Esophagus muscularis mucosa (tissue), 4 donors: ENCODE results near the gene OGFRL1.

ENCODE experiments used
- EP300 ChIP-seq: sonication (generic); formaldehyde crosslinking; IDR thresholded peaks from one replicate; pipeline ENCODE4 v1.6.1; 2017; ENCODE audit warnings: antibody characterized with exemption
- POLR2A ChIP-seq: fragments of 450-650 bp; IDR thresholded peaks from one replicate; pipeline ENCODE4 v1.6.1; 2017; ENCODE audit warnings: antibody characterized with exemption, moderate library complexity, mild to moderate bottlenecking, low read depth
- POLR2AphosphoS5 ChIP-seq, 2 donors: sonication (generic); formaldehyde crosslinking; IDR thresholded peaks; one replicate each; pipeline ENCODE4 v1.6.1; 2017; ENCODE audit warnings: antibody characterized with exemption in 2 of 2
- TF ChIP-seq, protein P1 (sequence below), 3 experiments: fragments of 200-600 bp in 2 of 3; fragments of 450-650 bp in 1 of 3; sonication (generic) in 2 of 3; IDR thresholded peaks; one replicate each; pipeline ENCODE4 v1.5.1; 2017 to 2019; ENCODE audit warnings: antibody characterized with exemption in 3 of 3, mild to moderate bottlenecking in 2 of 3, moderate library complexity in 1 of 3

DNA sequence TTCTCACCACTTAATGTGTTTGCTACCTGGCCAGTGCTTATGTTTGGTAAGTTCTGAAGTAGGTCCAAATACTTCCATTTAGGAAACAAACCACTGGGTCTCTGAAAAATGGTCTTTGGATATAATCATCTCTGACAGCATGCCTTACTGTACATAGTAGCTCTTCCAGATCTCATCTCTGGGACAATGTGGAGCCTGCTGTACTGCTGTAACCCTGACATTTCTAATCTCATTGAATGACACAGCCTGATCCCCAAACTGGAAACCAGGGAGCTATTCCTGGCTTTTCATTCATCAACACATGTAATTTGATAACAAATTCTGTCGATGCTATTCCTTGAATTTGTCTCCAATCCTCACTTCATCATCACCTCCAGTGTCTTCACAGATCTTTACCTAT is 23.5 kb downstream of the OGFRL1 start:
- TF ChIP-seq EP300 (no peak), POLR2AphosphoS5 (IDR thresholded peaks at IDR 0.05) (no peak), POLR2A (no peak)
- TF ChIP-seq, protein P1, sequence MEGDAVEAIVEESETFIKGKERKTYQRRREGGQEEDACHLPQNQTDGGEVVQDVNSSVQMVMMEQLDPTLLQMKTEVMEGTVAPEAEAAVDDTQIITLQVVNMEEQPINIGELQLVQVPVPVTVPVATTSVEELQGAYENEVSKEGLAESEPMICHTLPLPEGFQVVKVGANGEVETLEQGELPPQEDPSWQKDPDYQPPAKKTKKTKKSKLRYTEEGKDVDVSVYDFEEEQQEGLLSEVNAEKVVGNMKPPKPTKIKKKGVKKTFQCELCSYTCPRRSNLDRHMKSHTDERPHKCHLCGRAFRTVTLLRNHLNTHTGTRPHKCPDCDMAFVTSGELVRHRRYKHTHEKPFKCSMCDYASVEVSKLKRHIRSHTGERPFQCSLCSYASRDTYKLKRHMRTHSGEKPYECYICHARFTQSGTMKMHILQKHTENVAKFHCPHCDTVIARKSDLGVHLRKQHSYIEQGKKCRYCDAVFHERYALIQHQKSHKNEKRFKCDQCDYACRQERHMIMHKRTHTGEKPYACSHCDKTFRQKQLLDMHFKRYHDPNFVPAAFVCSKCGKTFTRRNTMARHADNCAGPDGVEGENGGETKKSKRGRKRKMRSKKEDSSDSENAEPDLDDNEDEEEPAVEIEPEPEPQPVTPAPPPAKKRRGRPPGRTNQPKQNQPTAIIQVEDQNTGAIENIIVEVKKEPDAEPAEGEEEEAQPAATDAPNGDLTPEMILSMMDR (IDR thresholded peaks at IDR 0.05): no peak
